ENCODE measurements around the gene HNF1B. TPM values are rescaled to one million over a fixed set of nuclear protein-coding genes. Genes with fewer than 3 reads are reported as not detected.

The HNF1B gene
- total and polyA plus RNA-seq, 2 donors (not counting 3 experiments of a cell fraction or from before 2014, with no cell fraction given), result not detected

- CTCF ChIA-PET, result interaction anchor here (1.2 kb wide), 1 partner anchor 9 kb away, joined by 5 read pairs; no protein-coding TSS in a partner anchor
- FAIRE-seq, result no peak
Observed at GRCh38 chr17:37762666-37763065, 17.8 kb upstream of the HNF1B start.

More at GRCh38 chr17:37762666-37763065, 17.8 kb upstream of the HNF1B start:
- no peaks in the 10 kb centered on the region for H3K9me3 ChIP-seq (replicated peaks; ENCODE audit: control insufficient read depth, insufficient read depth, low read length)
- no peak overlapping the region for H2AFZ ChIP-seq (ENCODE audit: low read depth, low read length)
- BruUV-seq (replicated peaks), result no TSS peak
- no peaks in the 10 kb centered on the region for H3K36me3 ChIP-seq (ENCODE audit: control insufficient read depth in 2 of 2, extremely low read depth in 1 of 2, insufficient read depth in 2 of 2, low read length in 2 of 2)
- DNase-seq (ENCODE audit: low read depth, low spot score), result no peak
- H3K79me2 ChIP-seq (ENCODE audit: control insufficient read depth, insufficient read depth, low read length), result no peaks in the 10 kb centered on the region
- H3K4me3 ChIP-seq (replicated peaks in 1 of 3; ENCODE audit: insufficient read depth in 1 of 3, low read depth in 1 of 3, low read length in 3 of 3), result no peak overlapping the region
- dilution Hi-C loops (cut with MboI; ENCODE audit: extremely low pct_ligation_motif_present, low sequenced_read_pairs), result no loop called here
- no peaks in the 10 kb centered on the region for H3K4me1 ChIP-seq (ENCODE audit: control insufficient read depth, extremely low read depth, insufficient read depth, low read length)
- peaks cover 12 to 21% of the 10 kb centered on the region in 2 experiments for H3K27me3 ChIP-seq (ENCODE audit: control insufficient read depth in 2 of 2, insufficient read depth in 2 of 2, low read length in 2 of 2)
- no peak overlapping the region for H3K4me2 ChIP-seq (ENCODE audit: insufficient read depth, low read length)
- POLR2A ChIA-PET, result no interaction called here
- no peaks in the 10 kb centered on the region for H4K20me1 ChIP-seq (replicated peaks; ENCODE audit: control insufficient read depth, extremely low read depth, insufficient read depth, low read length)
- intact Hi-C loops (cut with micrococcal nuclease), result no loop called here
- no peak overlapping the region for H3K27ac ChIP-seq (ENCODE audit: insufficient read depth, low read depth, low read length)
- no peaks in the 10 kb centered on the region for H3K9me1 ChIP-seq (replicated peaks; ENCODE audit: control insufficient read depth, extremely low read depth, insufficient read depth, low read length)
- no peak overlapping the region for H3K9ac ChIP-seq (replicated peaks; ENCODE audit: extremely low read depth, insufficient read depth, low read length)
- TF ChIP-seq FOS (IDR thresholded peaks at IDR 0.05; ENCODE audit: borderline replicate concordance, insufficient read depth, low read length) (no peak), POLR2A (IDR thresholded peaks at IDR 0.05; ENCODE audit: low read depth, low read length) (no peak), GATA2 (IDR thresholded peaks at IDR 0.05; ENCODE audit: insufficient read depth, insufficient read length, low read depth, low read length) (no peak), MAX (IDR thresholded peaks at IDR 0.05; ENCODE audit: insufficient read depth, insufficient read length) (no peak), CTCF (IDR thresholded peaks at IDR 0.05; ENCODE audit: extremely low read depth in 1 of 2, insufficient read depth in 1 of 2, low read depth in 1 of 2, low read length in 2 of 2) (no peak), JUN (IDR thresholded peaks at IDR 0.05; ENCODE audit: borderline replicate concordance, insufficient read depth, insufficient read length, low read depth) (no peak), EZH2 (IDR thresholded peaks at IDR 0.05; ENCODE audit: borderline replicate concordance, low read depth, low read length, severe bottlenecking) (no peak), POLR2AphosphoS5 (IDR thresholded peaks at IDR 0.05; ENCODE audit: insufficient read depth, low read depth, low read length) (no peak), MYC (IDR thresholded peaks at IDR 0.05; ENCODE audit: low read depth, low read length) (no peak)

All from endothelial cell of umbilical vein (primary cell).